Mesothelial cell of epicardium (in vitro differentiated cells): ENCODE results near the gene RAET1L. TPM values are rescaled to one million over a fixed set of nuclear protein-coding genes. Genes with fewer than 3 reads are reported as not detected.

Source experiments
- DNase-seq, 2 experiments: peaks; one replicate each; pipeline ENCODE4 v3.0.0; 2021; ENCODE audit warnings: low spot score in 2 of 2; ENCODE audit not compliant: unreplicated experiment in 2 of 2
- H3K27ac Mint-ChIP-seq: 2 replicates; pipeline ENCODE4 v1.8.0; 2021; ENCODE audit warnings: mixed read lengths
- H3K27me3 Mint-ChIP-seq: 2 replicates; pipeline ENCODE4 v1.8.0; 2021; ENCODE audit warnings: low read depth, mixed read lengths
- H3K36me3 Mint-ChIP-seq: 2 replicates; pipeline ENCODE4 v1.8.0; 2021; ENCODE audit warnings: mixed read lengths
- H3K4me1 Mint-ChIP-seq: 2 replicates; pipeline ENCODE4 v1.8.0; 2021; ENCODE audit warnings: mixed read lengths
- H3K4me3 Mint-ChIP-seq: 2 replicates; pipeline ENCODE4 v1.8.0; 2021; ENCODE audit warnings: mild to moderate bottlenecking, moderate library complexity, mixed read lengths
- H3K9me3 Mint-ChIP-seq: 2 replicates; pipeline ENCODE4 v1.8.0; 2021; ENCODE audit warnings: mixed read lengths
- total RNA-seq: library from RNA; stranded (reverse); gene quantifications from 3 replicates; pipeline ENCODE4 v1.2.1, GENCODE V29; 2021
- TF ChIP-seq, protein P1 (sequence below): fragments of 200-600 bp; sonication (generic); IDR thresholded peaks from one replicate; pipeline ENCODE4 v1.5.0; 2021; ENCODE audit warnings: antibody characterized with exemption; ENCODE audit not compliant: unreplicated experiment

RAET1L gene
- total RNA-seq, 1 donor from 2014 or later, result not detected

DNA sequence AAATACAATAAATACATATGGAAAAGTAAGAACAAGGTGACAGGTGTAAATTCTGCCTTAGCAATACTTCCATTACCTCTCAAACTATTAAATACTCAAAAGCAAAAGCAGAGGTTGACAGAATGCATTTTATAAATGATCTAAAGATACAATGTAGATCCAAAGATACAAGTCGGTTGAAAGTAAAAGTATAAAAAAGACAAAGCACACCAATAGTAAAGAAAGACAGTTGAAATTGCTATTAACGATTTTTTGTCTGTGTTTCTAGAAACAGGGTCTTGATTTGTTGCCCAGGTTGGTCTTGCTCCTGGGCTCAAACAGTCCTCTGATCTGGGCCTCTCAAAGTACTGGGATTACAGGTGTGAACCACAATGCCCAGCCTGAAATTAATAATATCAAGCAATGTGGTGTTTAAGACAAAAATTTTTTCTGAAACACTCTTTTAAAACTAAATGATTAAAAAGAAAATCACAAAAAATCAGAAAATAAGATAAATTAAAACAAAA lies 37.7 kb downstream of the RAET1L start:
- peak in 1 of 2 experiments; percentile 2 for DNase-seq

DNA sequence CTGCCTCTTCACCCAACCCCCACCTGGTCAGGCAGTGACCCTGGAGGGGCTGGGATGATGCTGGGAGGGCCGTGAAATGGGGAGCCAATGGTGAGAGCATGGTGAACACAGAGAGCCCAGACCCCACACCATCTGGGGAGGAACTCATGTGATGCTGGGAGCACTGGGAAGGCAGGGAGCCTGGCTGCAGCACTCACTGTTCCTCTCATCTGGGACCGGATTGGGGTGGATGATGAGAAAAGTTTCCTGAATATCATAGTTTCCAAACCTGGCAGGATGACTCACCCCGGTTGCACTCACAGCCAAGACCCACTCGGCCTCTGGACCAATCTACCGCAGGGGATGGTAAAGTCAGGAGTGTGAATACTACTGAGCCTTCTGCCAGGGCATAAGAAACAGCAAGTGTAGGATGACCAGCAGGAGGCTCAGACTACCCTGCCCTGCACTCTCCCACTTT lies 39.8 kb downstream of the RAET1L start:
- Mint-ChIP-seq H3K36me3 (peaks cover 11% of the 10 kb centered on the region), H3K4me3 (no peak overlapping the region), H3K9me3 (peaks cover 16% of the 10 kb centered on the region), H3K4me1 (peaks cover 9% of the 10 kb centered on the region), H3K27me3 (peaks cover 97% of the 10 kb centered on the region), H3K27ac (no peak overlapping the region)
- TF ChIP-seq, protein P1, sequence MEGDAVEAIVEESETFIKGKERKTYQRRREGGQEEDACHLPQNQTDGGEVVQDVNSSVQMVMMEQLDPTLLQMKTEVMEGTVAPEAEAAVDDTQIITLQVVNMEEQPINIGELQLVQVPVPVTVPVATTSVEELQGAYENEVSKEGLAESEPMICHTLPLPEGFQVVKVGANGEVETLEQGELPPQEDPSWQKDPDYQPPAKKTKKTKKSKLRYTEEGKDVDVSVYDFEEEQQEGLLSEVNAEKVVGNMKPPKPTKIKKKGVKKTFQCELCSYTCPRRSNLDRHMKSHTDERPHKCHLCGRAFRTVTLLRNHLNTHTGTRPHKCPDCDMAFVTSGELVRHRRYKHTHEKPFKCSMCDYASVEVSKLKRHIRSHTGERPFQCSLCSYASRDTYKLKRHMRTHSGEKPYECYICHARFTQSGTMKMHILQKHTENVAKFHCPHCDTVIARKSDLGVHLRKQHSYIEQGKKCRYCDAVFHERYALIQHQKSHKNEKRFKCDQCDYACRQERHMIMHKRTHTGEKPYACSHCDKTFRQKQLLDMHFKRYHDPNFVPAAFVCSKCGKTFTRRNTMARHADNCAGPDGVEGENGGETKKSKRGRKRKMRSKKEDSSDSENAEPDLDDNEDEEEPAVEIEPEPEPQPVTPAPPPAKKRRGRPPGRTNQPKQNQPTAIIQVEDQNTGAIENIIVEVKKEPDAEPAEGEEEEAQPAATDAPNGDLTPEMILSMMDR, result no peak
- no peak for DNase-seq

More for the DNA sequence above, 37.7 kb downstream of the RAET1L start:
- H3K4me3 Mint-ChIP-seq, result no peak overlapping the region
- peaks cover 96% of the 10 kb centered on the region for H3K27me3 Mint-ChIP-seq
- H3K27ac Mint-ChIP-seq, result no peak overlapping the region
- TF ChIP-seq, protein P1, result no peak
- peaks cover 16% of the 10 kb centered on the region for H3K4me1 Mint-ChIP-seq
- peaks cover 16% of the 10 kb centered on the region for H3K9me3 Mint-ChIP-seq
- peaks cover 11% of the 10 kb centered on the region for H3K36me3 Mint-ChIP-seq

DNA sequence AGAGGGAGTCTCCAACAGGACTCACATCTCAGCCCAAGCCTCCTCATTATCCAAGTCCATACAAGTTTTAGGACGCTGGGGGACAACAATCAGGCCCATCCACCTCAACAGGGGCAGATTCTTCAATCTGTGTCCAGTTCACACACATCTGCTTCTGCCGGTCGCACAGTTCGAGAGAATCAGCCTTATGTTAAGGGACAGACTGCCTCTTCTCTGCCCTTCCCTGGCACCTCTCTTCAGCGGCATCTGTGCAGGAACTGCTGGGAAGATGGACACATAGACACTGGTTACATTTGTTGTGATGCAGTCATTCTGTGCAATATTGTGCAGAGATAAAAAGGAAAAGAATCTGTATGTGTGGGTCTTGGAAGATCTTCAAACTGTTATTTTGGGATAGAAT lies 40.6 kb downstream of the RAET1L start:
- Mint-ChIP-seq H3K36me3 (peaks cover 9% of the 10 kb centered on the region), H3K4me3 (no peak overlapping the region), H3K9me3 (peaks cover 16% of the 10 kb centered on the region), H3K27me3 (peaks cover 96% of the 10 kb centered on the region), H3K4me1 (peaks cover 2% of the 10 kb centered on the region), H3K27ac (no peak overlapping the region)
- TF ChIP-seq, protein P1, result no peak
- no peak for DNase-seq

DNA sequence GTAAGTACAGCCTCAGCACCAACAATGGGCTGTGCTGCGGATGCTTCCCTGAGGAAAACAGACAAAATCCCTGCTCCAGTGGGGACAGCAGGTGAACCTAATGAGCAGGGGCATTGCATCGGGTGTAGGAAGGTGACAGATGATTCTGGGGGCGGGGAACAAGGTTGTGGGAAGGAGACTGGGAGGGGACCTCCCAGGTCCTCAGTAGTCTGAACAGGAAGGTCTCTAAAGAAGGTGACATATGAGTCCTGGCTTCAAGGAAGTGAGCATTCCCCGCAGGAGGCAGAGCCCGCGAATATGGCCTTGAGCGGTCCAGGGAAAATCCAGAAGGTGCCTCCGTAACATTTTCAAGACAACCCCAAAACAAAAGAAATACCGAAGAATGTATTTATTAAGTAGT lies 42.2 kb downstream of the RAET1L start:
- peaks cover 8% of the 10 kb centered on the region for H3K9me3 Mint-ChIP-seq
- peaks cover 2% of the 10 kb centered on the region for H3K36me3 Mint-ChIP-seq
- H3K4me3 Mint-ChIP-seq, result no peak overlapping the region
- no peaks in the 10 kb centered on the region for H3K4me1 Mint-ChIP-seq
- DNase-seq, result no peak
- no peak overlapping the region for H3K27ac Mint-ChIP-seq
- H3K27me3 Mint-ChIP-seq, result peaks cover 96% of the 10 kb centered on the region
- TF ChIP-seq, protein P1, result no peak

DNA sequence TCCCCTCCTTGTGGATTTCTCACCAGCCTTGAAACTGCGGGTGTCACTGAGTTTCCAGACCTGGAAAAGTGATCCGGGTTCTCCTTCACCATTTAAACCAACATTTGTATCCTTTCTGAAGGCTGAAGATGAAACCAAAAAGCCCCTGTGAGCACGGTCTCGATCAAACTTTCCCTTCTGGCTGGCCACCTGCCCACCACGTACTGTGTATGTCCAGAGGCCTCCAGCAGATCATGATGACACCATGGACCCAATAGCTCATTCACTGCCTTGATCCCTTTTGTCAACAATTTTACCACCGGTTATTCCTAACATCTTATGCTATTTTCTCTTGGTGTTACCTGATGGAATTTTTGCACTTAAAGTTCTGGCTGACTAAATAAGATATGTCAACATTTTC lies 46.0 kb downstream of the RAET1L start:
- H3K27ac Mint-ChIP-seq, result no peak overlapping the region
- no peak for DNase-seq

More for the DNA sequence above, 46.0 kb downstream of the RAET1L start:
- Mint-ChIP-seq H3K4me3 (no peak overlapping the region), H3K4me1 (no peaks in the 10 kb centered on the region), H3K9me3 (no peaks in the 10 kb centered on the region), H3K36me3 (no peaks in the 10 kb centered on the region), H3K27me3 (peaks cover 96% of the 10 kb centered on the region)
- TF ChIP-seq, protein P1, result no peak
